ENCODE data around the gene NFIA.

NFIA gene

DNA sequence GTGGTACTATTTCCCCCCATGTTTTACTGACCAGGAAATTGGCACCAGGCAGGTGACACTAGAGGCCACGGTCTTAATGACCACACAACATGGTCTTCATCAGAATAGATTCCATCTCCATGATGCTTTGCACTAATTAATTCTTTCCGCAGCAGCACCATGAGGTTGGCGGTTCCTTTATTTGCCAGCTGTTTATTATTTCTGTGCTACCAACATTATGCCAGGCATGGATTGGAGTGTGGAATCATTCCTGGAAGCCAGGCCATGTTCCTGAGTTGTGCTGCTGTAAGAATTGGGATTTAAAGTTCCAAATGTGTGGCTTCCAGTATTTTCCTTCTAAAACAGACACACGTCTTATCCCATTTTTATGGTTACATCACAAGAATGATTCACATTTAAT is 107.8 kb downstream of the NFIA start:
- DNase-seq: no peak

DNA sequence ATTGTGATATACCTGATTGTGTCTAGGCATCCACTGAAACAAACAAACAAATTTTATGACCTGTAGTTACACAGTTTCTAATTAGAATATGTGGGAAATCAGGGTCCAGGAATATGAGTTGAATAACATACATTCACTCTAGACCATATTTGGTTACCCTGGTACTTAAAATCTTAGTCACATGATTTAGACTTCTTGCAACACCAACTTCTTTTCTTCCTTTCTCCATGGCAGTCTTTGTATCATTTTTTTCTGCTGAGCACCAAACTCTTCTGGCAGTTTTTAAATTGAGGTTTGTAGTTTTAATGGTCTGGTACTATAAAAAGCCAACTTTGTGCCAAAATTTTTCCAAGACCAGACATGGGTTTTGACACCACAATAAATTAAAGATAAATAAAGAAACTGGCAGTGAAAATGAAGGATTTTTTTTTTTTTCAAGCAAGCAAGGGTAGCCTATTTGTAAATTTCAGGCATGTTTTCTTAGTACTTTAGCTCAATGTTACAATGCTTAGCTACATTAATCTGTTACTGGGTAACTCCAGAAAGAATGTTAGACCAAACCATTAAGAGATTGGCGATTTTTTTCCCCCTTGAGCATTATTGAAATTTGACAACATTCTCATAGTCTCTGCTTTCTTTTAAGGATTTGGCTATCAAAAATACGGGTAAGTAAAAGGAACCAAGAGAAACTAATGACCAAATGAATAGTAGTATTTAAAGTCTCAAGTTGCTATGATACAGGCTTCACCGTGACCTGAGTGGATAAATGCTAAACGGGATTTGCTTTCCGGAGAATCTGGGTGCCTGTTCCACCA is 108.5 kb downstream of the NFIA start:
- no peak for DNase-seq

DNA sequence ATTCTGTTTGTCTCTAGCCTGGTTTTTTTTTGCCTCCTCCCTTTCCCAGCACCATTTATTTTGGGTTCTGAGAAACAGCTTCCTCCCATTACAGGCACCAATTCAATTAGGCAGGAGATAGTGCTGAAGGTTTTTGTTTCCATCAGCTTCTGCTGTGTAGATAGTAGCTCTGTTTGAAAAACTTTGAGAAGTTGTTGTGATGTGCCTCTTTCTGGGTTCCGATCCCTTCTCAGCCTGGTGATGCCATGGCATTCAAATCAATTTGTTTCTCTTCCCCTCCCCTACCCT is 109.0 kb downstream of the NFIA start:
- DNase-seq: no peak

DNA sequence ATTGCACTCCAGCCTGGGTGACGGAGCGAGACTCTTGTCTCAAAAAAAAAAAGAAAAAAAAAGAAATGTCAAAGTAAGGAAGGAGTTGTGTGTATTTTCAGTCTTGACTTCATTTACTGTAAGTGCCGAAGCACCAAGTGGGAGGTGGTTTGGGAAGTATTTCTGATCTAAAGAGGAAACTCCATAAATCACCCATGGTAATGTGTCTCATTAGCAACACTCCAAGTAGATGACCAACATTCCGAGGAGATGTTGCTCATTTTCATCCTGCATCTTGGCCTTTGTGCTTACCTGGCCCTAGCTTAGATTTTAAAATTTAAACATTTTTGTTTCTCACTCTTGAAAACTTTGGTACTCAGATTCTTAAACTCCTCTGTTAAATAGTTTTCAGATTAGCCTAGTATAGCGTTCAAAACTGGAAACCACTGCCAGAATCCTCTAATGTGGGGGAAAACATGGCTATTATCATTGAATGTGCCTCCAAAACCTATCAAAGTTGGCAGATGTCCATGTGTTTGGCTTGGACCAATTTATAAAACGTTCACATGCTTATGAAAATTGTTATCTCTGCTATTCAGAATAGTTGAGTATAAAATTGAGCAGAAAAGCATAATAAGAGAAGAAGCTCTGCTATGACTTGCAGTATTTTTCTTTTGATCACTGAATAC is 110.4 kb downstream of the NFIA start:
- no peak for DNase-seq

DNA sequence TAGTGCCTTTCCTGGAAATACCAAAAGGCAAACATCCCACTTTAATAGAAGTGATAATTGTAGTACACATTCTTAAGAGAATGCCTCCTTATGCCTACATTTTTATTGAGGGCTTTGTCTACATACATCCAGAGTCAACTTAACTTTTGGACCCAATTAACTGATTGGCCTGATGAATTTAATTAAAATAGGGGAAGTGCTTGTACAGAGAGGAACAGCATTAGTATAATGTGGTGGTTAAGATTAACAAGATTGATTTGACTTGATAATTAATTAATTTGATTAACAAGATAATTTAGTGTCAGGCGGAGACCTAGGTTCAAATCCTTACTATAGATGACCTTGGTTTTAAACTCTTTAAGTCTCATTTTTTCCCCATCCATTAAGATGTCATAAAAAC is 111.4 kb downstream of the NFIA start:
- DNase-seq: no peak

- DNase-seq: no peak
These were observed 116.2 kb downstream of the NFIA start for GRCh38 chr1:61198554-61198953.

DNA sequence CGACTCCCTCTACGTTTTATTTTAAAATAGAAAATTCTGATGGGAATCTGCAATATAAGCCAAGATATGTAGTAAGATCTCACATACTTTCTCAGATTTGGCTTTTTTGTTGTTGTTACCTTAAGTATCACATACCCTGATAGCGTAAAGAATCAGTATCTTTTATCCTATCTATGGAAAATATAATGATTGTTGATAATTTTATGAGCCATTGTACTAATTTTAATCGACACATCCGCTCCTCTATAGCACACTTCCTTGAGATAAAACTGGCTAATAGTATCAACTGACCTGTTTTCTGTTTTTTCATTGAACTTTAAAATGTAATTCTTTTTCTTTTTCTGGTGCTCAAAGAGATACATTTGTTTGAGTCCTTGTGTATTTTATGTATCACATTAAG is 118.7 kb downstream of the NFIA start:
- no peak for DNase-seq

GRCh38 chr1:61202854-61203598 is 120.7 kb downstream of the NFIA start:
- DNase-seq: no peak

DNA sequence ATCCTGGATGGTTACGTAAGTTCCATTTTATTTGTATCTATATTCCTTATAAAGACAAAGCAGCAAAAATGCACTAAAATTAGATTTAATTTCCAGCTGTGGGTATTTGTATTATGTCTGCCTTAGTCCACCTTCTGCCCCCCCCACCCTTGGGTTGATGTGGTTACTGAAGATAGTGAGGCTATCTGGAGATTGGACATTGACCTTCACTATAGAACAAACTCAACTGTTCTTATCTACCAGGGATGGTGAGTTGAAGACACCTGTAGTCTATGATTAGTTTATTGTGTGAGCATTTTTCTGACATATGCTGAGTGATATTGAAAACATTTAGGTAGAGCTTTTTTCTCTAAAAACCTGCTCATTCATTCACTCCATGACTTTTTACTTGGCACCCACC is 122.2 kb downstream of the NFIA start:
- DNase-seq: no peak

DNA sequence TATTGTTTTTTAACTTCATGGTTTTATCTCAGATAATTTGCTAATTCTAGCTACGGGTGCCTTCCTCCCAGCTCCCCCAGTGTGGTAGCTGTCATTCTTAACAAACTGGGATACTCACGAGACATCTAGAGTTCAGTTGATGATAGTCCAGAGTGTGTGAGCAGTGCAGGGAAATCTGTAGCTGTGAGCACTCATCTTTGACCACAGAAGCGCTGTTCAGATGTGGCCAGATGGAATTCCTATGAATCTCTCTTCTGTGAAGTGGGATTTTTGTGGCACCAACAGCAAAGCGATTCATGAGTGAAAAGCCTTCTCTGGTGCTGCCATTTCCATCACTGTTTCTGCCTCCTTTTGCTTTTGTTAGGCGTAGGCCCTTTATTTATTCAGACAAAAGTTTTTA is 125.1 kb downstream of the NFIA start:
- no peak for DNase-seq

GRCh38 chr1:61208172-61208571 is 125.8 kb downstream of the NFIA start:
- no peak for DNase-seq

DNA sequence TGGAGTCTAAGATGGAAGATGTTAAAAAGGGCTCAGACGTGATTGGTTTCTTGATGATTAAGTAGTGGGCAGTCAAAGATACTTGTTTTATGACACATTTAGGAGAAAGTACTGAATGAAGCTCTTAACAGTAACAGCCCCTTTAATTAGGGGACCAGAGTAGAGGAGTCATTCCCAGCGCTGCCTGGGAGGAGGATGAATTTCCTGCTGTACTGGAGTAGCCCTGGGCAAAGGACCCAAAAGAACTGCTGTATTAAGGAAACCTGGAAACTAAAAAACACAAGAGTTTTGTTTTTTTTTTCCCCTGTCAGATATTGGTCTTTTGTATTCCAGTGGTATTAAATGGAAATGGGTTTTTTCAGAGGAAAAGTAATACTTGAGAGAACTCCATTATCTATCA is 126.5 kb downstream of the NFIA start:
- DNase-seq: no peak

DNA sequence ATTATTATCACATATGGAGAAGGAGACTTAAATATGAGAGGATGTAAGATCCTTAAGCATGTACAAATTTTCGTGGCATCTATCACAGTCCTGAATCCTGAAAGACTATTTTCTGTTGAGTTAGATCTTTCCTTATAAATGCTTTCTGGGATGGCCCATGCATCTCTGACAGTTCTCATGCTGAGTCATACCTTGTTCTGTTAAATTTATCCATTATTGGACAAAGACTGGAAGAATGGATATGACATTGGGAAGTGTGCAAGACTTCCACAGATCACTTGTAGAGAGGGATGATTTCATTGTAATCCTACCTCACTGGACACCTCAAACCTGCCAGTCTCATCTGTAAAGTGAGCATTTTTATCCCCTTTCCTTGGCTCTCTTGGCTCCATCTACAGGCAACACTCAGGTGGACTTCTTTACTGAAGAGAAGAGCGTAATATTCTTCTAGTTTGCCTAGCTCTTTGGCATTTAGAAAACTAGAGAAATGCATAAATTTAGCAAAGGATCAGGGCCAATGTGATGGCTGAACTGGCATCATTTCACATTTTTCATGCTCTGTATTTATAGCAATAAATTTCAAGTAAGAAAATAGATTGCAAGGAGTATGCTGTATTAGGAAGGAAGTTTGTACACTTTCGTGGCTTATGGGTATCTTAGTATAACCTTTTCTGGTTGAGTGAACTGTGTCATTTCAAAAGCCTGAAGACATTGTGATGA is 128.2 kb downstream of the NFIA start:
- DNase-seq: peak; percentile 15

DNA sequence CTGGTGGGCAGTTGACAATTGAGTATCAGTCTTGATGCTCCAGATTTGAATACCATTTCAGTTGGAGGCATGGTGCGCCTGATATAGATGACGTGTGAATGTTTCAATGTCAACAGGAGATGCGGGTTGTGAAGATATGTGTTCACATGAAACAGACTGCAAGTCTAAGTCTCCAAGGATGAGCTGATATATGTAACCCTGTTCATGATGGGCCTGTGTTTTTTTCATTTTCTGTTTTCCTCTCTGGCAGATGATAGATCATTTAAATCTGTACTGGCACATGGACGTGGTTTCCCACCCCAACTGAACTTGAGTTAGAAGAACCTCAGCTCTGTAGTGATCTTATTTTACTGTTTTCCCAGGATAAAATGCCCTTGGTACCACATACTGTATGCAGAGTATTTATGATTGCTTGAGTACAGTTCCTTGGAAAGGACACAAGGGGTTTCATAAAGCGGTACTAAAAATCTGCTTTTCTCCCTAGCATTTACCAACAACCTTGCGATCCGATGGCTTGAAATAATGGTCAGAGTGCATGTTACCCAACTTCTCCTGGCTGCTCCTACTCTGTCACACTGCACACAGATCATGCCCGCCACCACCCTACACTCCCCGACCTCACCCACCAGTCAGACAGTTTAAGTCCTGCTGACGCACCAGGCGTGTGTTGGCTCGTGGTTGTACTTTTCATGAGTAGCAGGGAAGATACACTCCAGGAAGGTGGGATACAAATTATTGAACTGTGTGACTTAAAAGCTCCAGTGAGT is 131.1 kb downstream of the NFIA start:
- no peak for DNase-seq

DNA sequence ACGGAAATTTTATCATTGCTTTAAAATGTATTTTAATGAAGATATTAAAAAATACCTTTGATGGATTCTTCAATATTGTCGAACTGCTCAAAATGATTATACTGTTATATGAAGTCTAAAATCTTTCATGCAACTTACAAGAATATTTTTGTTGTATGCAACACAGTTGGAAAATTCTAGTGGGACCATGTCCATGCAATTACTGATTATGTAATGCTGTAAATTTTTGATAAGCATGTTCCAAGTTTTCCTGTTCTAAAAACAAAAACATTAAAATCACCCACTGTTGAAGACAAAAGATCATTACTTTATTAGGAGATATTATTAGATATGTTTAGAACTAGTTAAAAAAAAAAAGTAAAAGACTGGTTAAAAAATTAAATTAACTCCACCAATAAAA is 132.8 kb downstream of the NFIA start:
- no peak for DNase-seq

DNA sequence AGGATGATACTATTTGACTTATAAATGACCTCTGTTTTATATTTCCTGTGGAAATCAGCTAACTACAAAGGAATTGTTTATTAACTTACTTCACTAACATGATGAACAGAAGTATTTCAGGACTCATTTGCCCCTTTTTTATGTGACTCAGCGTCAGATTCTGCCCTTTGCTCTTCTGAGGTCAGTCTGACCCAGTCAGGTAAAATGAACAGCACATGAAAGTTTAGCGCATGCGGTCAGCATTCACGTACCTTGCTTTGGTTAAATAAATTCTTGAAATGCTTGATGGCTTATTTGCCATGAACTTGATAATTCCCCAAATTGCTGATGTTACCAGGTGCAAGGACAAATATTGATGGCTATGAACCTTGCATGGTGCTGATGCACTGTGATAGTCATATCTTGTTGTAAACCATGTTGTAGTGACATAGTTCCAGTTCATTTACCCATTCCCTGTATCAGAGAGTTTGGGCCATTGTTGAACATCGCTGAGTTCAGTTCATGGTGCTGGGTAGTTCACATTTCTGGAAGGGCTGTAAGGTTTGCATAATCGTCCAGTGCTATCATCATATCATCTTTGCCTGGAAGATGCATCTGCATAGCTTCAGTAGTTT is 133.4 kb downstream of the NFIA start:
- no peak for DNase-seq

DNA sequence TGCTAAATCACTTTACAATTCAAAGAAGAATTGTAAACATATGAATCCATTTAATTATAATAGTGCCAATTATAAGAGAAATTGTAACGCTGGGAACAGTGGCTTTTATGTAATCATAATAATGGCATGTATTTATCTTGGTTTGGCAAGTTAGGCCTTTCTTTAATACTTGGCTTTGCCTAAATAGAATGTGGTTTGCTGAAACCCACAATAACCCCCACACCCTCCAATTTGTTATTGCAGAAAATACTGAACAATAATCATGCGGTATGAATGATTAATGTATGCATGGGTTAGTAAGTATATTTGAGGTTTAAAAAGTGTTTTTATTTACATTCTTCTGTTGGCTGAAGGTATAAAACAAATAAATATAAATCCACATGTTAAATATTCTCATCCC is 138.2 kb downstream of the NFIA start:
- DNase-seq: no peak

- no peak for DNase-seq
These were observed 139.3 kb downstream of the NFIA start for GRCh38 chr1:61221642-61222041.

GRCh38 chr1:61222240-61222639 is 139.9 kb downstream of the NFIA start:
- no peak for DNase-seq

DNA sequence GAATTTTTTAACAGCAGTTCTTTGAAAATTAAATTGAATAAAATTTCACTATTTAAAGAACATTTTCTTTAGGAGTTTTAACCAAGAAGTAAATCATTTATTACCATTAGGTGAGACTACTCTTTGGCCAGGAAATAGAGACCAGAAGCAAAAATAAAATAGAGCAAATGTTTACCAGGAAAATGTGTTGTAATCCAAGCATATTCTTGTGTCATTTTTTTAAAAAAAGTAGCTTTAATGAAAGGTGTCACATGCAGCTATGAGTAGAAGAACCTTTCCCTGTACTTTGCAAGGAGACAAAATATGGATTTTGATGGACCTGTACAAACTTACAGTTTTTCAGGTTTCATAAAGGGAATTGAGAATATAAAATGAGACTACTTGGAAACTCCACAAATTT is 140.8 kb downstream of the NFIA start:
- no peak for DNase-seq

DNA sequence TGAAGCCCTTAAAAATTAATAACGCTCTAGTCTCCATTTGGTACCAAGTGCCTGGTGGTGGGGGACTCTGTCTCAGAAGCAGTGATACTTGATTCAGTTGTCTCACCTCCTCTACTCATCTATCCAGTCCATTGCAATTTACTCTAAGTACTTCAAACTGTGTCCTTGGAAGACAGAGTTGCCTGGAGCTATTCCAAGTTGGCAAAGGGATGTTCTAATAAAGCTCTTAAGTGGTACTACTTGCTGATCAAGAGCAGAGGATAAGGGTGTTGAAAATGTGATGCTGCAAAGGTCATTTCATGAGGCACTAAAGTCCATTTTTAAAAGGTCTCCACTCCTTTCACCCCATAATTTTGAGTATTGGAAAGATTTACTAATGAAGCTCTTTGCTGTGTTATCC is 142.2 kb downstream of the NFIA start:
- no peak for DNase-seq

DNA sequence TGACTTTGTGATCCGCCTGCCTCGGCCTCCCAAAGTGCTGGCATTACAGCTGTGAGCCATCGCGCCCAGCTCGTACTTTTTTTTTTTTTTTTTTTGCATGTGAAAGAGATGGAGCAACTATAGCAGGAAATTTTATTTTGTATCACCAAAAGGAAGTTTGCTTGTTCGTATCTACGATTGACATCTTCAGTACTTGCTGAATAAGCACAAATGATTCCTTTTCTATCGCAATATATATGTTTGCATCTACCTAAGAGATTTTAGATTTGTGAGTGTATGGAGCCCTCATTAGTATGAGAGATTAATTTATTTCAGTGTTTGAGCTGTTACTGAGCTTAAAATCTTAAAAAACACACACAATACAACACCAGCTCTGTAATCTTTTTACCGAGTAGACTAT is 143.1 kb downstream of the NFIA start:
- no peak for DNase-seq

Measured in CD4-positive, alpha-beta T cell treated with Interleukin-10 for 1 hour (primary cell).